Activated CD8-positive, alpha-beta memory T cell treated with anti-CD3 and anti-CD28 coated beads for 48 hours (primary cell): Measurements from ENCODE around the gene ZNF787.

Experiments
- DNase-seq, 3 experiments: peaks; one replicate each; pipeline ENCODE4 v3.0.0-alpha.2; 2020; ENCODE audit warnings: low read depth in 2 of 3, low spot score in 2 of 3

Gene ZNF787

GRCh38 chr19:56144376-56144775 is 23.3 kb upstream of the ZNF787 start:
- no peak for DNase-seq

GRCh38 chr19:56142897-56143434 is 21.9 kb upstream of the ZNF787 start:
- no peak for DNase-seq

- no peak for DNase-seq
Observed at GRCh38 chr19:56142087-56142787, 21.1 kb upstream of the ZNF787 start.

- no peak for DNase-seq
Observed at GRCh38 chr19:56141417-56141993, 20.4 kb upstream of the ZNF787 start.

DNA sequence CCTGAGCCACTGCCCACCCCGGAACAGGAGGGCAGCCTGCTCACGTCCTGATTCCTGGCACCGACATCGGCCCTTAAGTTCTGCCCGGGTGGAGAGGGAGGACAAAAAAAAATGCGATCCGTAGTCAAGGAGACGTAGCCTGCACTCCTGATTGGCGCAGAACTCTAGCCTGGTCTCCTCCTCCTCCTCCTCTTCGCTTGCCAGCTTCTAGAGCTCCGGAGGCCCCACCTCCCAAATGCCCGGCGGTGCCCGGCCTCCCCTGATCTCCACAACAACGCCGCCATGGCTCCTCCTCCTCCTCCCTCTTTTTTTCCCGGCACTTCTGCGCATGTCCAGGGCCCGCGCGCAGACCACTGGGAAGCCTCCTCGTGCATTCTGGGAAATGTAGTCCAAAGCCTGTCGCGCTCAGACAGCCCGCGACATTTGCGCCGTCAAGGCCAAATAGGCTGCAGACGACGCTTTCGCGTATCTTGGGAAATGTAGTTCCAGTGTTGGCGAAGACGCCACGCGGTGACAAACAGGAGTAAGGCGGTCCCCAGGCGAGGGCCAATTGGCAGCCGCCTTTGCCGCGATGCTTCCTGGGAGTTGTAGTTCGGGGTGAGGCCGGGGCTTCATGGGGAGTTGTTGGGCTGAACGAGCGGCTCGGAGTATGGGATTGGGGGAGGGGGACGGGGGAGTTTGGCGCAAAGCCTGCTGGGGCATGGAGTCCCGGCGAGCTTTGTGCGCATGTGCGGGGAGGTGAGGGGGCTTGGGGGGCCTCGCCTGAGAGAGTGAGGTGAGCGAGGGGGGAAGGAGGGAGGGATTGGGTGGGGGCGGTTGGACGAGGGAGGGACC is 19.7 kb upstream of the ZNF787 start, which contains the start of gene ZNF444:
TSS of gene ZNF444 (plus strand) at position 705 of the 834 bp plus-strand sequence. CDS start 5,625 bp downstream, outside the sequence.
- DNase-seq: peak; percentile 93 to 94 (median 94)

- no peak for DNase-seq
Observed at GRCh38 chr19:56139847-56140582, 18.9 kb upstream of the ZNF787 start.

- DNase-seq: no peak
Observed at GRCh38 chr19:56138069-56138468, 17.0 kb upstream of the ZNF787 start.

DNA sequence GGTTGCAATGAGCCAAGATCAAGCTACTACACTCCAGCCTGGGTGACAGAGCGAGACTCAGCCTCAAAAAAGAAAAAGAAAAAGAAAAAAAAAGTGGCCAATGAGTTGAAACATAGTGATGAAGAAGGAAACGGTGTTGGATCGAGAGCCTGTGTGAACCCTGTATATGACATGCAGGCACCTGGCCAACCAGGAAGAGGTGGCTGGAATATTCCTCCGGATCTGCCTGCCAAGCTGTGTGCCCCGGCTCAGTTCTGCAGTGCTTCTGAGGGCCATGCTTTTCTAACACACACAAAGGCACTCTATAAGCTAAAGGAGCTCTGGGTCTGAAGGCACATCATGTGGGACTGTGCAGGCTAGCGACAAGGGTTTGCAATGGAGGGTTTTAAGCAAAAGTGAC is 16.3 kb upstream of the ZNF787 start:
- DNase-seq: no peak

- DNase-seq: no peak
Observed at GRCh38 chr19:56136362-56136761, 15.3 kb upstream of the ZNF787 start.

GRCh38 chr19:56134654-56134921 is 13.5 kb upstream of the ZNF787 start:
- DNase-seq: no peak

GRCh38 chr19:56133858-56134653 is 13.0 kb upstream of the ZNF787 start:
- no peak for DNase-seq

- no peak for DNase-seq
Observed at GRCh38 chr19:56132316-56132822, 11.3 kb upstream of the ZNF787 start.

DNA sequence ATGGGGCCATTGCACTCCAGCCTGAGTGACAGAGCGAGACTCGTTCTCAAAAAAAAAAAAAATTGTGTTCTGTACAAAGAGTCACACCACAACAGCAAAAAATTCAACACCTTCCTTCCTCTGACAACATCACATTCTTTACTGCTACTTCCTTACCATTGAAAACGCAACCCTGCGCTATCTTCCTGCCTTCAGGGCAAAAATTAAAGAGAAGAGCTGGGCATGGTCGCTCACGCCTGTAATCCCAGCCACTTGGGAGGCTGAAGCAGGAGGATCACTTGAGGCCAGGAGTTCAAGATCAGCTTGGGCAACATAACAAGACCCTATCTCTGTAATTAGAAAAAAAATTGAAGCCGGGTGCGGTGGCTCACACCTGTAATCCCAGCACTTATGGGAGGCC is 10.6 kb upstream of the ZNF787 start:
- DNase-seq: no peak

- DNase-seq: no peak
Observed at GRCh38 chr19:56130006-56130405, 8.9 kb upstream of the ZNF787 start.

- no peak for DNase-seq
Observed at GRCh38 chr19:56126983-56127780, 6.1 kb upstream of the ZNF787 start.

DNA sequence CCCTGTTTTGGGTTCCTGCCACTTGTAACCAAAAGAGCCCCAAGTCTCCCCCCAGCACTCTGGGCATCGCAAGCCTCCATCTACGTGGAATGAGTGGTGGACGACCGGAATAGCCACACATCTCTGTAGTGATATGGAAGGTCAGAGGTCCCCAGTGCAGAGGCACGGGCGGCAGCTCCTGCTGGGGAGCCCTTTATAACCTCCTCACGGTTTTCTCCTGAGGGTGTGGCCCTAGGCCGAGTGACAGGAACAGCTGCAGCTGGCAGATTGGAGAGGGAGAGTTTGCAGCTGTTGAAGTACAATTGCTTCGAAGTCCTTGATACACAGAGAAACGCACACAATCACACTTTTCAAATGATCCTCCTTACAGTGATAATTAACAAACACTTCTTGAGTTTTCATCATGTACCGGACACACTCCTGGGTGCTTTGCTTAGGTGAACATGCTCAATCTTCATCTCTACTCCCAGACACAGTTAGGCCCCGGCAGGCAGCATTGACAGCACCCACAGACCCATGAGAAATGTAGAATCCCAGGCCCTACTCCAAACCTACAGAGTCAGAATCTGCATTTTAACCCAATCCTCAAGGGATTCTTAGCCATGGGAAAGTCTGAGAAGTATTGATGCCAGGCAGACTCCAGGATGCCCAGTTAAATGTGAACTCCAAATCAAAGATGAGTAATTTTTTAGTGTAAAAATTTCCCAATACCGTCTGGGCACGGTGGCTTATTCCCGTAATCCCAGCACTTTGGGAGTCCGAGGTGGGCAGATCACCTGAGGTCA is 4.9 kb upstream of the ZNF787 start:
- no peak for DNase-seq

DNA sequence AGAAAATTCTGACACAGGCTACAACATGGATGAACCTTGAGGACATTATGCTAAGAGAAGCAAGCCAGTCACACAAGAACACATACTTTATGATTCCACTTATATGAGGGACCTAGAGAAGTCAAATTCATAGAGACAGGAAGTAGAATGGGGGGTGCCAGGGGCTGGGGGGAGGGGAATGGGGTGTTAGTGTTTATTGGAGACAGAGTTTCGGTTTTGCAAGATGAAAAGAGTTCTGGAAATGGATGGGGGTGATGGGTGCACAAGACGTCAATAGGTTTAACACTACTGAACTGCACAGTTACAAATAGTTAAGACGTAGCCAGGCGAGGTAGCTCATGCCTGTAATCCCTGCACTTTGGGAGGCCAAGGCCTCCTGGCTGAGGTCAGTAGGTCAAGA is 3.5 kb upstream of the ZNF787 start:
- no peak for DNase-seq

GRCh38 chr19:56123266-56123891 is 2.3 kb upstream of the ZNF787 start:
- DNase-seq: no peak
